HFF-Myc (cell line): ENCODE results near the gene PRKCE.

Experiments
- DNase-seq: peaks from one replicate; pipeline ENCODE4 v3.0.0-alpha.2; 2011; ENCODE audit warnings: low read depth; ENCODE audit errors: extremely low read depth
- H3K4me3 ChIP-seq: replicated peaks from 2 replicates; pipeline ENCODE4 v1.5.1; 2011; ENCODE audit warnings: low read depth, mild to moderate bottlenecking, control low read depth, low read length
- CTCF ChIP-seq: IDR thresholded peaks from 2 replicates; pipeline ENCODE4 v1.5.1; 2012; ENCODE audit warnings: mild to moderate bottlenecking, low read depth, low read length, control low read depth; ENCODE audit errors: missing control alignments

Gene PRKCE

GRCh38 chr2:46232860-46233259, 581.4 kb downstream of the PRKCE start:
- TF ChIP-seq CTCF: no peak
- no peak for DNase-seq
- no peak overlapping the region for H3K4me3 ChIP-seq

- no peak for DNase-seq
- no peak for TF ChIP-seq CTCF
- no peak overlapping the region for H3K4me3 ChIP-seq
Observed at GRCh38 chr2:46236006-46236875, 584.8 kb downstream of the PRKCE start.

- no peak for TF ChIP-seq CTCF
Observed at GRCh38 chr2:46236876-46237859, 585.7 kb downstream of the PRKCE start.

More at GRCh38 chr2:46236876-46237859, 585.7 kb downstream of the PRKCE start:
- DNase-seq: no peak
- H3K4me3 ChIP-seq: no peak overlapping the region
